22Rv1 (cell line): ENCODE results near the gene CPXM2.

Experiments used
- CTCF ChIP-seq: fragments of 450-650 bp; IDR thresholded peaks from 2 replicates; pipeline ENCODE4 v1.5.1; 2017; ENCODE audit warnings: mild to moderate bottlenecking
- ZFX ChIP-seq: fragments of 450-650 bp; IDR thresholded peaks from 2 replicates; pipeline ENCODE4 v1.6.1; 2017; ENCODE audit warnings: antibody characterized with exemption, borderline replicate concordance

- TF ChIP-seq CTCF, result no peak
- no peak for TF ChIP-seq ZFX
These were observed 132.6 kb downstream of the CPXM2 start for GRCh38 chr10:123759041-123759440.
